Measurements from ENCODE around the gene CPLX4. TPM values are rescaled to one million over a fixed set of nuclear protein-coding genes. Genes with fewer than 3 reads are reported as not detected.

CPLX4 gene
- total RNA-seq, 2 donors from 2014 or later: not detected

- Histone ChIP-seq H3K4me1 (no peaks in the 10 kb centered on the region), H3K9ac (ENCODE audit: low read depth in 2 of 2, low read length in 2 of 2) (no peak overlapping the region), H3K27me3 (peaks cover 55% of the 10 kb centered on the region), H3K27ac (no peak overlapping the region), H3K4me3 (no peak overlapping the region), H3K9me3 (no peaks in the 10 kb centered on the region), H3K36me3 (no peaks in the 10 kb centered on the region)
- TF ChIP-seq CTCF (IDR thresholded peaks at IDR 0.05): no peak
- intact Hi-C loops (cut with DNase I): no loop called here
- no peak for DNase-seq
Measured at GRCh38 chr18:59275406-59275949, 43.0 kb downstream of the CPLX4 start.

GRCh38 chr18:59274533-59274928 is 43.9 kb downstream of the CPLX4 start:
- H3K4me3 ChIP-seq: no peak overlapping the region
- H3K9me3 ChIP-seq: no peaks in the 10 kb centered on the region
- intact Hi-C loops (cut with DNase I): no loop called here
- no peaks in the 10 kb centered on the region for H3K4me1 ChIP-seq
- no peak for TF ChIP-seq CTCF (IDR thresholded peaks at IDR 0.05)
- no peaks in the 10 kb centered on the region for H3K36me3 ChIP-seq
- no peak overlapping the region for H3K27ac ChIP-seq
- no peak for DNase-seq
- H3K9ac ChIP-seq (ENCODE audit: low read depth in 2 of 2, low read length in 2 of 2): no peak overlapping the region
- peaks cover 64% of the 10 kb centered on the region for H3K27me3 ChIP-seq

- peaks cover 69% of the 10 kb centered on the region for H3K27me3 ChIP-seq
- no peaks in the 10 kb centered on the region for H3K9me3 ChIP-seq
- H3K4me1 ChIP-seq: no peaks in the 10 kb centered on the region
- H3K27ac ChIP-seq: no peak overlapping the region
- intact Hi-C loops (cut with DNase I): no loop called here
- no peak overlapping the region for H3K9ac ChIP-seq (ENCODE audit: low read depth in 2 of 2, low read length in 2 of 2)
- no peaks in the 10 kb centered on the region for H3K36me3 ChIP-seq
- DNase-seq: no peak
- H3K4me3 ChIP-seq: no peak overlapping the region
- no peak for TF ChIP-seq CTCF (IDR thresholded peaks at IDR 0.05)
Measured at GRCh38 chr18:59273759-59274532, 44.5 kb downstream of the CPLX4 start.

- H3K4me3 ChIP-seq: no peak within 1 kb of the TSS
- intact Hi-C loops (cut with DNase I): no loop called here
- H3K9me3 ChIP-seq: no peaks in the 10 kb centered on the region
- H3K4me1 ChIP-seq: no peaks in the 10 kb centered on the region
- H3K36me3 ChIP-seq: no peaks in the 10 kb centered on the region
- no peak for DNase-seq
- no peak within 1 kb of the TSS for H3K9ac ChIP-seq (ENCODE audit: low read depth in 2 of 2, low read length in 2 of 2)
- TF ChIP-seq CTCF (IDR thresholded peaks at IDR 0.05): no peak
- no peak within 1 kb of the TSS for H3K27ac ChIP-seq
- peaks cover 77% of the 10 kb centered on the region for H3K27me3 ChIP-seq
Measured at GRCh38 chr18:59272891-59273758, 45.3 kb downstream of the CPLX4 start, which contains the start of gene RAX. RAX (minus strand) TSS chr18:59273454; CDS start chr18:59273206, 248 bp downstream.

GRCh38 chr18:59272221-59272888 is 46.1 kb downstream of the CPLX4 start:
- H3K4me3 ChIP-seq: no peak overlapping the region
- intact Hi-C loops (cut with DNase I): no loop called here
- H3K27ac ChIP-seq: no peak overlapping the region
- DNase-seq: no peak
- H3K9ac ChIP-seq (ENCODE audit: low read depth in 2 of 2, low read length in 2 of 2): no peak overlapping the region
- H3K9me3 ChIP-seq: no peaks in the 10 kb centered on the region
- H3K36me3 ChIP-seq: no peaks in the 10 kb centered on the region
- H3K27me3 ChIP-seq: peaks cover 85% of the 10 kb centered on the region
- TF ChIP-seq CTCF (IDR thresholded peaks at IDR 0.05): no peak
- no peaks in the 10 kb centered on the region for H3K4me1 ChIP-seq
